Trophoblast cell (in vitro differentiated cells and primary cell): ENCODE data around the gene OR52N4.
A peak's percentile ranks its signal among the peaks of the same experiment; 100 is the strongest.

Experiments
- DNase-seq, 2 donors: peaks; one replicate each; pipeline ENCODE4 v3.0.0-alpha.2; 2016
- H2AFZ ChIP-seq: 2 replicates; pipeline ENCODE4 v1.6.1; 2013; ENCODE audit warnings: low read length, moderate library complexity, mild to moderate bottlenecking; ENCODE audit not compliant: insufficient read depth, poor library complexity
- H2AK5ac ChIP-seq: 2 replicates; pipeline ENCODE4 v1.6.1; 2013; ENCODE audit warnings: mild to moderate bottlenecking, low read length
- H2BK120ac ChIP-seq: 2 replicates; pipeline ENCODE4 v1.6.1; 2013; ENCODE audit warnings: low read length, mild to moderate bottlenecking, moderate library complexity; ENCODE audit not compliant: insufficient read depth, poor library complexity
- H2BK12ac ChIP-seq: 2 replicates; pipeline ENCODE4 v1.6.1; 2013; ENCODE audit warnings: mild to moderate bottlenecking, low read length, moderate library complexity
- H2BK5ac ChIP-seq: 2 replicates; pipeline ENCODE4 v1.6.1; 2013; ENCODE audit warnings: low read length, low read depth, moderate library complexity, mild to moderate bottlenecking; ENCODE audit not compliant: poor library complexity
- H3K14ac ChIP-seq: 2 replicates; pipeline ENCODE4 v1.6.1; 2013; ENCODE audit warnings: mild to moderate bottlenecking, low read length
- H3K18ac ChIP-seq: 2 replicates; pipeline ENCODE4 v1.6.1; 2013; ENCODE audit warnings: mild to moderate bottlenecking, low read length
- H3K23ac ChIP-seq: 2 replicates; pipeline ENCODE4 v1.6.1; 2013; ENCODE audit warnings: low read length
- H3K27ac ChIP-seq: 2 replicates; pipeline ENCODE4 v1.5.1; 2013; ENCODE audit warnings: low read depth, mild to moderate bottlenecking, inconsistent platforms, low read length, moderate library complexity
- H3K27me3 ChIP-seq: 2 replicates; pipeline ENCODE4 v1.6.1; 2013; ENCODE audit warnings: inconsistent platforms, mild to moderate bottlenecking, low read length, moderate library complexity; ENCODE audit not compliant: insufficient read depth
- H3K36me3 ChIP-seq, 2 experiments: 1 replicate in 1 of 2; 2 replicates in 1 of 2; pipeline ENCODE4 v1.6.1; 2013; ENCODE audit warnings: low read length in 2 of 2, mild to moderate bottlenecking in 2 of 2, moderate library complexity in 1 of 2; ENCODE audit not compliant: insufficient read depth in 2 of 2, control insufficient read depth in 1 of 2
- H3K4ac ChIP-seq: 2 replicates; pipeline ENCODE4 v1.6.1; 2013; ENCODE audit warnings: low read depth, mild to moderate bottlenecking, low read length, moderate library complexity
- H3K4me1 ChIP-seq, 2 experiments: 1 replicate in 1 of 2; 2 replicates in 1 of 2; pipeline ENCODE4 v1.6.1; 2013; ENCODE audit warnings: low read length in 2 of 2, mild to moderate bottlenecking in 2 of 2, moderate library complexity in 1 of 2; ENCODE audit not compliant: insufficient read depth in 2 of 2, control insufficient read depth in 1 of 2
- H3K4me2 ChIP-seq: 2 replicates; pipeline ENCODE4 v1.6.1; 2013; ENCODE audit warnings: inconsistent platforms, mild to moderate bottlenecking, low read length, moderate library complexity
- H3K4me3 ChIP-seq: 2 replicates; pipeline ENCODE4 v1.5.1; 2013; ENCODE audit warnings: mild to moderate bottlenecking, low read depth, low read length, inconsistent platforms
- H3K79me1 ChIP-seq: one replicate; pipeline ENCODE4 v1.6.1; 2013; ENCODE audit warnings: low read length
- H3K79me2 ChIP-seq: 2 replicates; pipeline ENCODE4 v1.6.1; 2013; ENCODE audit warnings: low read length, mild to moderate bottlenecking; ENCODE audit not compliant: control insufficient read depth, insufficient read depth, poor library complexity
- H3K9ac ChIP-seq: 2 replicates; pipeline ENCODE4 v1.6.1; 2013; ENCODE audit warnings: mild to moderate bottlenecking, low read length
- H3K9me3 ChIP-seq: 2 replicates; pipeline ENCODE4 v1.6.1; 2013; ENCODE audit warnings: low read depth, mild to moderate bottlenecking, control low read depth, inconsistent platforms, low read length; ENCODE audit not compliant: insufficient read depth
- H4K12ac ChIP-seq: 2 replicates; pipeline ENCODE4 v1.6.1; 2013; ENCODE audit warnings: low read depth, mild to moderate bottlenecking, low read length, moderate library complexity
- H4K8ac ChIP-seq: 2 replicates; pipeline ENCODE4 v1.6.1; 2013; ENCODE audit warnings: low read depth, mild to moderate bottlenecking, low read length, moderate library complexity
- H4K91ac ChIP-seq: one replicate; pipeline ENCODE4 v1.6.1; 2013; ENCODE audit warnings: low read depth, mild to moderate bottlenecking, low read length, moderate library complexity
- WGBS: extraction: QIAGEN DNeasy Blood & Tissue Kit; methylation state at CpG from one replicate; pipeline ENCODE4 v1.1.7; 2013; ENCODE audit warnings: missing lambda C conversion rate; ENCODE audit not compliant: insufficient read length, insufficient coverage; ENCODE audit errors: extremely low coverage; 5-methylcytosine and 5-hydroxymethylcytosine counted together

The OR52N4 gene

DNA sequence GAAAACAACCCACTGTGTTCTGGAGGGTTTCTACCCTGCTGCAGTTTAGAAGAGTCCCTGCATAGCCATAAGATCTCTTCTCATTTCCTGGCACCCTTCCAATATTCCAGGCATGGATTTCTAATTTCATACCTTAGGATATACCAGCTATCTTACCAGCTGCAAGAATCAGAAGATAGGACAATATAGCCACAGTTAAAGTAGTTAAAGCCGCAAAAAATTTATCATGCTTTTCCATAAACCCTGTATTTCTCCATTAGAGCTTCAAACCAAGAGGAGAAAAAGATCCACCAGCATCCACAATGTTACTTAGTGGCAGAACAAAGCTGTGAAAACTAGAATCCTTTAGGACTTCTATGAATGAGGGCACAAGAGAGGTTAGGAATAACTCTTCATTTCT, 26.4 kb upstream of the OR52N4 start:
- Histone ChIP-seq H2BK5ac (no peak overlapping the region), H2BK12ac (no peak overlapping the region), H3K36me3 (no peaks in the 10 kb centered on the region), H4K12ac (no peak overlapping the region), H3K4me3 (no peak overlapping the region), H2AFZ (no peak overlapping the region), H3K4me1 (no peaks in the 10 kb centered on the region), H3K4me2 (no peak overlapping the region), H4K91ac (no peak overlapping the region), H4K8ac (no peak overlapping the region), H3K4ac (no peak overlapping the region), H3K79me1 (no peaks in the 10 kb centered on the region), H2AK5ac (no peak overlapping the region), H3K79me2 (no peaks in the 10 kb centered on the region), H3K18ac (no peak overlapping the region), H3K27ac (no peak overlapping the region), H3K9ac (no peak overlapping the region), H3K27me3 (no peaks in the 10 kb centered on the region), H3K9me3 (peaks cover 2% of the 10 kb centered on the region), H3K14ac (no peak overlapping the region), H3K23ac (no peak overlapping the region), H2BK120ac (no peak overlapping the region)
- no CpG with 5 or more reads among the region's 1 CpG for WGBS
- no peak for DNase-seq

DNA sequence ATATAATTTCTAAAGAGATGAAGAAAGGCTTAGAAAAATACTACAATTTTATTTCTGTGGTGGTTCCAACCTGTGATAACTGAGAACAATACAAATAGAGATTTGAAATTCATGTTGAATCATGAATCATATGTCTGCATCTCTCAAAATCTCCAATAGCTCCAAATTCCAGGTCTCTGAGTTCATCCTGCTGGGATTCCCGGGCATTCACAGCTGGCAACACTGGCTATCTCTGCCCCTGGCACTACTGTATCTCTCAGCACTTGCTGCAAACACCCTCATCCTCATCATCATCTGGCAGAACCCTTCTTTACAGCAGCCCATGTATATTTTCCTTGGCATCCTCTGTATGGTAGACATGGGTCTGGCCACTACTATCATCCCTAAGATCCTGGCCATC, 17.6 kb upstream of the OR52N4 start, which contains the start of gene OR56B1:
Gene OR56B1 (plus strand): TSS at position 53 of the 400 bp plus-strand sequence. CDS start 69 bp downstream, at position 122.
- Histone ChIP-seq H2AK5ac (no peak within 1 kb of the TSS), H3K9me3 (no peaks in the 10 kb centered on the region), H3K4me2 (no peak within 1 kb of the TSS), H2BK5ac (no peak within 1 kb of the TSS), H3K27ac (no peak within 1 kb of the TSS), H3K4ac (no peak within 1 kb of the TSS), H3K9ac (no peak within 1 kb of the TSS), H3K79me1 (no peaks in the 10 kb centered on the region), H4K91ac (no peak within 1 kb of the TSS), H3K27me3 (no peaks in the 10 kb centered on the region), H2BK12ac (no peak within 1 kb of the TSS), H4K12ac (no peak within 1 kb of the TSS), H3K14ac (no peak within 1 kb of the TSS), H3K36me3 (no peaks in the 10 kb centered on the region), H3K18ac (no peak within 1 kb of the TSS), H4K8ac (no peak within 1 kb of the TSS), H3K79me2 (no peaks in the 10 kb centered on the region), H2AFZ (no peak within 1 kb of the TSS), H2BK120ac (no peak within 1 kb of the TSS), H3K4me3 (no peak within 1 kb of the TSS), H3K23ac (no peak within 1 kb of the TSS), H3K4me1 (no peaks in the 10 kb centered on the region)
- WGBS, result no CpG with 5 or more reads among the region's 1 CpG
- DNase-seq, result peak in 1 of 2 donors; percentile 45

DNA sequence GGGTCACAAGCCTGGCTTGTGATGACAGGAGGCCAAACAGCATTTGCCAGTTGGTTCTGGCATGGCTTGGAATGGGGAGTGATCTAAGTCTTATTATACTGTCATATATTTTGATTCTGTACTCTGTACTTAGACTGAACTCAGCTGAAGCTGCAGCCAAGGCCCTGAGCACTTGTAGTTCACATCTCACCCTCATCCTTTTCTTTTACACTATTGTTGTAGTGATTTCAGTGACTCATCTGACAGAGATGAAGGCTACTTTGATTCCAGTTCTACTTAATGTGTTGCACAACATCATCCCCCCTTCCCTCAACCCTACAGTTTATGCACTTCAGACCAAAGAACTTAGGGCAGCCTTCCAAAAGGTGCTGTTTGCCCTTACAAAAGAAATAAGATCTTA, 17.0 kb upstream of the OR52N4 start:
- Histone ChIP-seq H3K4ac (no peak overlapping the region), H3K14ac (no peak overlapping the region), H2AK5ac (no peak overlapping the region), H3K27ac (no peak overlapping the region), H3K4me1 (no peaks in the 10 kb centered on the region), H3K79me2 (no peaks in the 10 kb centered on the region), H3K18ac (no peak overlapping the region), H2BK120ac (no peak overlapping the region), H3K9me3 (no peaks in the 10 kb centered on the region), H3K79me1 (no peaks in the 10 kb centered on the region), H4K12ac (no peak overlapping the region), H2AFZ (no peak overlapping the region), H4K91ac (no peak overlapping the region), H3K36me3 (no peaks in the 10 kb centered on the region), H4K8ac (no peak overlapping the region), H3K4me2 (no peak overlapping the region), H2BK5ac (no peak overlapping the region), H3K23ac (no peak overlapping the region), H3K9ac (no peak overlapping the region), H3K4me3 (no peak overlapping the region), H3K27me3 (no peaks in the 10 kb centered on the region), H2BK12ac (no peak overlapping the region)
- DNase-seq, result peak in 1 of 2 donors; percentile 44

DNA sequence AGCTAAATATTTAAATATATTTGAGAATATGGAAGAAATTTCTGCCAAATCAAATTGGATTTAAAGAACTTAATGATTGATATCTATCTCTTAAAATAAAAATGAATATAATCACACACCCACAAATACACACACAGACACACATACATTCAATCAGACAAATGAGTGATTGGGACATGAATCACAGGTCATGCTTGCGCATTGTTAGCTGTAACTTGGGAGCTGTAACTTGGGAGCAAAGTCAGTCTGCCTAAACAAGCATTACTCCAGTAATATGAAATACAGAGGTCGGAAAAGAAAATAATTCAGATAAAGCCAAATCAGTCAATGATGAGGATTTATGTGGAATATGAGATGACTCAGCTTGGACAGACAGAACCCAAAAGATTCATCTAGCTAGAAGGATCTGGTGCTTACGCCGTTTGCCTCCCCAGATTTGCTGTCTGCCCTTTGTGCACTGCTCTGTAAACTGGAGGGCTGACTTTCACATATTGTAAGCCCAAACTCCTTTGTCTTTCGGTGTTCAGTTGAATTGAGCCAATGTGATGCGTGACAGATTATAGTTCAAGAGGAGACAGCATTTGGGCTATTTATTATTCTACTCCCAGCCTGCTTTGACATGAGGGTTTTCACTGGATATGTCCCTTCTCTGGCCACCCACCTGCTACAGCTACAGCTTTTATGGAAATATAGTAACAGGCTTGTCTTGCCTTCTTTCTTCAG, 16.2 kb upstream of the OR52N4 start:
- Histone ChIP-seq H2BK5ac (no peak overlapping the region), H3K4ac (no peak overlapping the region), H3K9ac (no peak overlapping the region), H3K4me3 (no peak overlapping the region), H3K4me1 (no peaks in the 10 kb centered on the region), H4K12ac (no peak overlapping the region), H3K18ac (no peak overlapping the region), H4K91ac (no peak overlapping the region), H3K14ac (no peak overlapping the region), H3K36me3 (no peaks in the 10 kb centered on the region), H3K9me3 (no peaks in the 10 kb centered on the region), H3K79me2 (no peaks in the 10 kb centered on the region), H2AK5ac (no peak overlapping the region), H2AFZ (no peak overlapping the region), H2BK120ac (no peak overlapping the region), H4K8ac (no peak overlapping the region), H3K23ac (no peak overlapping the region), H3K27ac (no peak overlapping the region), H3K4me2 (no peak overlapping the region), H3K79me1 (no peaks in the 10 kb centered on the region), H3K27me3 (no peaks in the 10 kb centered on the region), H2BK12ac (no peak overlapping the region)
- DNase-seq, result peak in 1 of 2 donors; percentile 43
- WGBS, result no CpG with 5 or more reads among the region's 6 CpGs
